GM12891 (cell line): ENCODE data around the gene NCKIPSD.

ENCODE experiments used
- POLR2A ChIP-seq: IDR thresholded peaks from 2 replicates; pipeline ENCODE4 v1.6.1; 2011; ENCODE audit warnings: low read depth, low read length, control low read depth
- POLR2AphosphoS5 ChIP-seq: IDR thresholded peaks from 2 replicates; pipeline ENCODE4 v1.6.1; 2011; ENCODE audit warnings: low read depth, low read length, control low read depth

DNA sequence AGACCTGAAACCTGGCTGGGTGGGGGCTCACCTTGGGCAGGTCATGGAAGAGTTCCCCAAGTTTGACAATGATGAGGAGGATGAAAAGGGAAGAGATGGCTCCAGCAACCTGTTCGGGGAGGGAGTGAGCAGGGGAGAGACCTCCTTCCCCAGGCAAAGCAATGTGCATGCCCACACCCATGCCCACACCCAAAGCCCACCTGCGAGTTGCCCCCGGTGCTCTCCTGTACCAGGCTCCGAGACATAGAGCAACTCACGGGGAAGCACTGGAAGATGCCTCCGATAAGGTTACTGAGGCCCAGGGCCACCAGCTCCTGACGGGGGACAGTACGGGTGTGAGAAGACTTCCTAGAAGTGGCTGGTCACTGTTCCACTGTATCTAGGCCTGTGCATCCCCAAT lies 55.3 kb downstream of the NCKIPSD start:
- TF ChIP-seq POLR2A = no peak
- TF ChIP-seq POLR2AphosphoS5 = no peak
